ENCODE data around the gene DHRS7B.

GRCh38 chr17:21163101-21163500 is 36.3 kb downstream of the DHRS7B start:
- TF ChIP-seq PKNOX1 (IDR thresholded peaks at IDR 0.05) (no peak), SP1 (IDR thresholded peaks at IDR 0.05) (no peak), BHLHE40 (IDR thresholded peaks at IDR 0.05; ENCODE audit: borderline replicate concordance) (no peak), HDGF (IDR thresholded peaks at IDR 0.05; ENCODE audit: borderline replicate concordance) (no peak), L3MBTL2 (conservative IDR thresholded peaks at IDR 0.05) (no peak), CTBP1 (IDR thresholded peaks at IDR 0.05; ENCODE audit: borderline replicate concordance) (no peak), FOXM1 (IDR thresholded peaks at IDR 0.05; ENCODE audit: borderline replicate concordance) (no peak), FOXA1 (IDR thresholded peaks at IDR 0.05) (no peak), SUZ12 (IDR thresholded peaks at IDR 0.05) (no peak), TARDBP (IDR thresholded peaks at IDR 0.05) (no peak), FOXK2 (IDR thresholded peaks at IDR 0.05) (no peak)

Data from HEK293T (cell line).